ENCODE data around the gene RHOG. TPM values are rescaled to one million over a fixed set of nuclear protein-coding genes. Genes with fewer than 3 reads are reported as not detected.
A peak's percentile ranks its signal among the peaks of the same experiment; 100 is the strongest.

The RHOG gene
- polyA plus RNA-seq (2013, experiment 1 of 2): 38.2 TPM
- polyA plus RNA-seq (2013, experiment 2 of 2): 34.7 TPM

DNA sequence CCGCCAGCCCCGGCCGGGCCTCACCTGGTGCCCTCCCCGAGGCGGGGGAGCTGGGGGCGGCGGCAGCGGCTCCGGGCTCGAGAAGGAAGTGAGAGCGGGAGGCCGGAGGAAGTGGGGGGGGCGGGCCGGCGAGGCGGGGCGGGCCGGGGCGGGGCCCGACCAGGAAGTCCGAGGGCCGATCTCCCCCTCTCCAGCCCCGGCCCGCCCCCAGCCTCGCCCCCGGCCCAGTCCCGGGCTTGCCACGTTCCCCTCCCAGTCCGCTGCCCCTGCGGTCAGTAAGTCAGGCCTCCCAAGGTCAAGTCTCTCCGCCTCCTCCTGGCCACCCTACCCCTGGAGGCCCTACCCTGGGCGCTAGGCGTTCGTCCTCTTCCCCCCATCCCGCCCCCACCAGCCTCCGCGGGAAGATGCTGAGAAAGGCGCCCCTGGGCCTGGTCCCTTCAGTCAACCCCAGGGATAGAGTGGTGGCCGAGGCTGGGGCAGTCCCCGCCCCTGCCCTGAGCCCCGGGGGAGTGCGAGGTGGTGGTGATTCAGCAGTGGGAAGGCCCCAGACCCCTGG is at the start of gene RHOG:
TSS of gene RHOG (minus strand) at position 90 of the 556 bp plus-strand sequence. CDS start 12,821 bp downstream, outside the sequence.
- no peak within 1 kb of the TSS for H2AK5ac ChIP-seq (ENCODE audit: low read length)
- WGBS (ENCODE audit: extremely low coverage, insufficient coverage, low lambda C conversion rate): no CpG with 5 or more reads among the region's 42 CpGs
- peaks cover 32% of the 10 kb centered on the region for H3K79me1 ChIP-seq (ENCODE audit: low read length)
- peak within 1 kb of the TSS; percentile 79 for H3K4me2 ChIP-seq (ENCODE audit: low read length)
- H2BK5ac ChIP-seq (ENCODE audit: low read length): peak within 1 kb of the TSS; percentile 5
- H3K27ac ChIP-seq (ENCODE audit: low read depth, low read length): peak within 1 kb of the TSS; percentile 55
- peak; percentile 85 for DNase-seq
- peak within 1 kb of the TSS; percentile 87 for H3K9ac ChIP-seq (ENCODE audit: low read length)
- H3K79me2 ChIP-seq (ENCODE audit: control insufficient read depth, insufficient read depth, low read length): peaks cover 32% of the 10 kb centered on the region
- H4K8ac ChIP-seq (ENCODE audit: low read depth, low read length): peak within 1 kb of the TSS; percentile 95
- no peak within 1 kb of the TSS for H2BK15ac ChIP-seq (replicated peaks; ENCODE audit: low read depth)
- H3K56ac ChIP-seq (ENCODE audit: low read length): peak within 1 kb of the TSS; percentile 90
- no peaks in the 10 kb centered on the region for H3K36me3 ChIP-seq (ENCODE audit: control insufficient read depth, insufficient read depth, low read length)
- H3K18ac ChIP-seq (ENCODE audit: low read length): peak within 1 kb of the TSS; percentile 97
- no peak within 1 kb of the TSS for H4K5ac ChIP-seq (ENCODE audit: low read length)
- H3K4me1 ChIP-seq (ENCODE audit: control insufficient read depth, low read depth, low read length): peaks cover 17% of the 10 kb centered on the region
- no peaks in the 10 kb centered on the region for H3K27me3 ChIP-seq (ENCODE audit: insufficient read depth, low read length, poor library complexity)
- peak within 1 kb of the TSS; percentile 69 for H2BK120ac ChIP-seq (ENCODE audit: low read depth, low read length)
- H3K23ac ChIP-seq (ENCODE audit: low read length): no peak within 1 kb of the TSS
- H3K4ac ChIP-seq (ENCODE audit: low read depth, low read length): peak within 1 kb of the TSS; percentile 99
- H3K4me3 ChIP-seq (ENCODE audit: low read length): peak within 1 kb of the TSS; percentile 65

DNA sequence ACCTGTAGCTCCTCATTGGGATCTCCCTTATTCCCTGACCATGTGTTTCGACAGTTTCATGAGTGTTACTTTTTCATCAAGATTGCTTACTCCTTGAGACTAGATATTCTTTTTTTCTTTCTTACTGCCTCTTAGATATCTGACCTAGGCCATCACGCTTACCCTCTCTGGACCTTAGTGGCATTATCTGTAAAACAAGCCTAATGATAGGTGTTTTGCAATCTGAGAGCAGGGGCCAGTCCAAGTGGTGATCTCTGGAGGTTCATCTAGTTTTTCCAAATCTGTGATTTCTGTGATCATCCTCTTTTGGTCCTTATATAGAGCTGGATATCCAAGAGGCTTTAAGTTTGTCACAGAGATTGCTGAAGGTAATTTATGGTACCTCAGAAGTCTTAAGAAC is 49.3 kb upstream of the RHOG start:
- Histone ChIP-seq H3K79me1 (ENCODE audit: low read length) (no peaks in the 10 kb centered on the region), H3K56ac (ENCODE audit: low read length) (no peak overlapping the region), H3K23ac (ENCODE audit: low read length) (peak overlapping the region; percentile 53), H2BK5ac (ENCODE audit: low read length) (no peak overlapping the region), H3K18ac (ENCODE audit: low read length) (no peak overlapping the region), H3K27me3 (ENCODE audit: insufficient read depth, low read length, poor library complexity) (no peaks in the 10 kb centered on the region), H2AK5ac (ENCODE audit: low read length) (no peak overlapping the region), H3K9ac (ENCODE audit: low read length) (no peak overlapping the region), H3K79me2 (ENCODE audit: control insufficient read depth, insufficient read depth, low read length) (no peaks in the 10 kb centered on the region), H3K4me1 (ENCODE audit: control insufficient read depth, low read depth, low read length) (no peaks in the 10 kb centered on the region), H3K4me2 (ENCODE audit: low read length) (no peak overlapping the region), H3K27ac (ENCODE audit: low read depth, low read length) (no peak overlapping the region), H2BK120ac (ENCODE audit: low read depth, low read length) (no peak overlapping the region), H4K5ac (ENCODE audit: low read length) (no peak overlapping the region), H2BK15ac (replicated peaks; ENCODE audit: low read depth) (no peak overlapping the region), H3K4me3 (ENCODE audit: low read length) (no peak overlapping the region), H4K8ac (ENCODE audit: low read depth, low read length) (no peak overlapping the region), H3K36me3 (ENCODE audit: control insufficient read depth, insufficient read depth, low read length) (no peaks in the 10 kb centered on the region), H3K4ac (ENCODE audit: low read depth, low read length) (no peak overlapping the region)
- no CpG with 5 or more reads among the region's 2 CpGs for WGBS (ENCODE audit: extremely low coverage, insufficient coverage, low lambda C conversion rate)
- DNase-seq: no peak

DNA sequence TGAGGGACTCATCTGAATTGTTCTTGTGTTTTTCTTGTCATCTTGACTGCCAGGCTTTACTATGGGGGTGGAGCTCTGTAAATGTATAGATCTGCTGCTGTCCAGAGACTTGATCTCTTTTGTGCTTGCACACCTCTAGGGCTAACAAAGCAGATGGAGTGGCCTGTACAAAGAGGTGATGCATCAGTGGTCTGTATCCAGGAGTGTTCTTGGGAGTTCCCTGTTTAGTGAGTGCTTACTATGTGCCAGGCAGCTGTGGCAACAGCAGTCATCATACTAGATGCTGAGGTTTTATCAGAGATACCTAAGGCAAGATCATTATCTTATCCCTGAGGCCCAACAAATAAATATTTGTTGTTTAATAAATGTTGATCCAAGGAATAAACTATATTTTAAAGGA is 48.1 kb upstream of the RHOG start:
- Histone ChIP-seq H3K23ac (ENCODE audit: low read length) (no peak overlapping the region), H2BK120ac (ENCODE audit: low read depth, low read length) (no peak overlapping the region), H4K5ac (ENCODE audit: low read length) (no peak overlapping the region), H3K18ac (ENCODE audit: low read length) (no peak overlapping the region), H3K36me3 (ENCODE audit: control insufficient read depth, insufficient read depth, low read length) (no peaks in the 10 kb centered on the region), H2BK15ac (replicated peaks; ENCODE audit: low read depth) (no peak overlapping the region), H3K27ac (ENCODE audit: low read depth, low read length) (no peak overlapping the region), H3K4me1 (ENCODE audit: control insufficient read depth, low read depth, low read length) (no peaks in the 10 kb centered on the region), H3K4me3 (ENCODE audit: low read length) (no peak overlapping the region), H4K8ac (ENCODE audit: low read depth, low read length) (no peak overlapping the region), H2BK5ac (ENCODE audit: low read length) (no peak overlapping the region), H3K56ac (ENCODE audit: low read length) (no peak overlapping the region), H3K79me2 (ENCODE audit: control insufficient read depth, insufficient read depth, low read length) (no peaks in the 10 kb centered on the region), H3K4me2 (ENCODE audit: low read length) (no peak overlapping the region), H3K9ac (ENCODE audit: low read length) (no peak overlapping the region), H3K4ac (ENCODE audit: low read depth, low read length) (no peak overlapping the region), H3K27me3 (ENCODE audit: insufficient read depth, low read length, poor library complexity) (no peaks in the 10 kb centered on the region), H3K79me1 (ENCODE audit: low read length) (no peaks in the 10 kb centered on the region), H2AK5ac (ENCODE audit: low read length) (no peak overlapping the region)
- no peak for DNase-seq

DNA sequence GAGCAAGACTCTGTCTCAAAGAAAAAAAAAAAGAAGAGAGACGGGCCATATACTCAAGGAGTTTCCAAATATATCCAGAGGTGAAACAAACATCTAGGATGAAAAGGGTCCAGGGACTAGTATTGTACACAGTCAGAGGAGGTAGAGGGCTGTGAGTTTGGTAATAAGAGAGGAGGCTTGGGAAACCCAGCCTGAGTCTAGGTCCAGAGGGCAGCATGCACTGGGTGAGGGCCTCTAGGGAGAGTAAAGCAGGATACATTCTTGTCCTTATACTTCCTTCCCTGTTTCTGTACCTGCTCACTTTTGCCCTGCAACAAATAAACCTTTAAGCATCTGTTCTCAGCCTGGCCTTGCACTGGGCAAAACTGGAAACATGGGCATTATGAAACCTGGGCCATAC is 46.2 kb upstream of the RHOG start:
- Histone ChIP-seq H4K8ac (ENCODE audit: low read depth, low read length) (no peak overlapping the region), H3K27me3 (ENCODE audit: insufficient read depth, low read length, poor library complexity) (no peaks in the 10 kb centered on the region), H3K36me3 (ENCODE audit: control insufficient read depth, insufficient read depth, low read length) (no peaks in the 10 kb centered on the region), H3K4me1 (ENCODE audit: control insufficient read depth, low read depth, low read length) (no peaks in the 10 kb centered on the region), H3K56ac (ENCODE audit: low read length) (no peak overlapping the region), H3K4me3 (ENCODE audit: low read length) (no peak overlapping the region), H2AK5ac (ENCODE audit: low read length) (no peak overlapping the region), H3K18ac (ENCODE audit: low read length) (no peak overlapping the region), H3K23ac (ENCODE audit: low read length) (no peak overlapping the region), H3K79me2 (ENCODE audit: control insufficient read depth, insufficient read depth, low read length) (no peaks in the 10 kb centered on the region), H2BK5ac (ENCODE audit: low read length) (no peak overlapping the region), H2BK15ac (replicated peaks; ENCODE audit: low read depth) (no peak overlapping the region), H4K5ac (ENCODE audit: low read length) (no peak overlapping the region), H3K27ac (ENCODE audit: low read depth, low read length) (no peak overlapping the region), H3K4me2 (ENCODE audit: low read length) (no peak overlapping the region), H2BK120ac (ENCODE audit: low read depth, low read length) (no peak overlapping the region), H3K4ac (ENCODE audit: low read depth, low read length) (no peak overlapping the region), H3K79me1 (ENCODE audit: low read length) (no peaks in the 10 kb centered on the region), H3K9ac (ENCODE audit: low read length) (no peak overlapping the region)
- WGBS (ENCODE audit: extremely low coverage, insufficient coverage, low lambda C conversion rate): no CpG with 5 or more reads among the region's 1 CpG
- DNase-seq: no peak

DNA sequence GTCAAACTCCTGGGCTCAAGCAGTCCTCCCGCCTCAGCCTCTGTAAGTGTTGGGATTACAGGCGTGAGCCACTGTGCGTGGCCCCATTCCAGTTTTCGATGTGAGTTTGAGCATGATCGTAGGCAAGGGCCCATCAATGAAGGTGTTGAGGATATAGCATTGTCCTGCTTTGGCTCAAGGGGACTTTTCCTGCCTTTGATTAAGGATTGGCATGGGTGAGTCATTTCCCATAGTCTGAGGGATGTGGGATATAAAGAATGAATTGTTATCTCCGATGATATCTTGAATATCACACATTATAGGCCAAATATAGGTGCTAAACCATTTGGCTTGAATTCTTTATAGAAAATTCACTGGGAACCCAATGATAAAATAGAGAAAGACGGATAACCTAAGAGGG is 45.1 kb upstream of the RHOG start:
- Histone ChIP-seq H3K18ac (ENCODE audit: low read length) (no peak overlapping the region), H3K4me2 (ENCODE audit: low read length) (no peak overlapping the region), H2BK15ac (replicated peaks; ENCODE audit: low read depth) (no peak overlapping the region), H4K8ac (ENCODE audit: low read depth, low read length) (no peak overlapping the region), H3K4me1 (ENCODE audit: control insufficient read depth, low read depth, low read length) (no peaks in the 10 kb centered on the region), H3K27me3 (ENCODE audit: insufficient read depth, low read length, poor library complexity) (no peaks in the 10 kb centered on the region), H2BK5ac (ENCODE audit: low read length) (no peak overlapping the region), H3K9ac (ENCODE audit: low read length) (no peak overlapping the region), H3K23ac (ENCODE audit: low read length) (no peak overlapping the region), H2AK5ac (ENCODE audit: low read length) (no peak overlapping the region), H3K4me3 (ENCODE audit: low read length) (no peak overlapping the region), H3K79me2 (ENCODE audit: control insufficient read depth, insufficient read depth, low read length) (no peaks in the 10 kb centered on the region), H3K56ac (ENCODE audit: low read length) (no peak overlapping the region), H3K36me3 (ENCODE audit: control insufficient read depth, insufficient read depth, low read length) (no peaks in the 10 kb centered on the region), H4K5ac (ENCODE audit: low read length) (no peak overlapping the region), H3K79me1 (ENCODE audit: low read length) (no peaks in the 10 kb centered on the region), H3K27ac (ENCODE audit: low read depth, low read length) (no peak overlapping the region), H2BK120ac (ENCODE audit: low read depth, low read length) (no peak overlapping the region), H3K4ac (ENCODE audit: low read depth, low read length) (no peak overlapping the region)
- no CpG with 5 or more reads among the region's 7 CpGs for WGBS (ENCODE audit: extremely low coverage, insufficient coverage, low lambda C conversion rate)
- no peak for DNase-seq

DNA sequence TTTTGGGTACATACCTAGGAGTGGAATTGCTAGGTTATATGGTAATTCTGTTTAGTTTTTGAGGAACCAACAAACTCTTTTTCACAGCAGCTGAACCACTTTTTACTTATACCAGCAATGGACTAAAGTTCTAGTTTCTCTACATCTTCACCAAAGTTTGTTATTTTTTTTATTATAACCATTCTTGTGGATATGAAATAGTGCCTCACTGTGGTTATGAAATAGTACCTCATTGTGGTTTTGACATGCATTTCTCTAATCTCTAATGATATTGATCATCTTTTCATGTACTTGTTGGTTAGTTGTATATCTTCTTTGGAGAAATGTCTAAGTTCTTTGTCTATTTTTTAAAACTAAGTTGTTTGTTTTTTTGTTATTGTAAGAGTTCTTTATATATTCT is 41.9 kb upstream of the RHOG start:
- no peak overlapping the region for H2BK120ac ChIP-seq (ENCODE audit: low read depth, low read length)
- H3K27ac ChIP-seq (ENCODE audit: low read depth, low read length): no peak overlapping the region
- no peaks in the 10 kb centered on the region for H3K36me3 ChIP-seq (ENCODE audit: control insufficient read depth, insufficient read depth, low read length)
- H3K79me1 ChIP-seq (ENCODE audit: low read length): peaks cover 3% of the 10 kb centered on the region
- H2BK15ac ChIP-seq (replicated peaks; ENCODE audit: low read depth): no peak overlapping the region
- no peak overlapping the region for H3K23ac ChIP-seq (ENCODE audit: low read length)
- H3K9ac ChIP-seq (ENCODE audit: low read length): no peak overlapping the region
- H3K4me2 ChIP-seq (ENCODE audit: low read length): no peak overlapping the region
- H3K4ac ChIP-seq (ENCODE audit: low read depth, low read length): no peak overlapping the region
- no peak overlapping the region for H3K18ac ChIP-seq (ENCODE audit: low read length)
- no peak overlapping the region for H2BK5ac ChIP-seq (ENCODE audit: low read length)
- H2AK5ac ChIP-seq (ENCODE audit: low read length): no peak overlapping the region
- no peak overlapping the region for H3K56ac ChIP-seq (ENCODE audit: low read length)
- no peak overlapping the region for H4K8ac ChIP-seq (ENCODE audit: low read depth, low read length)
- H3K4me1 ChIP-seq (ENCODE audit: control insufficient read depth, low read depth, low read length): peaks cover 4% of the 10 kb centered on the region
- H3K79me2 ChIP-seq (ENCODE audit: control insufficient read depth, insufficient read depth, low read length): no peaks in the 10 kb centered on the region
- H4K5ac ChIP-seq (ENCODE audit: low read length): no peak overlapping the region
- DNase-seq: no peak
- H3K4me3 ChIP-seq (ENCODE audit: low read length): no peak overlapping the region
- H3K27me3 ChIP-seq (ENCODE audit: insufficient read depth, low read length, poor library complexity): no peaks in the 10 kb centered on the region

Data from mesendoderm (in vitro differentiated cells).